DOHH2 (cell line): ENCODE data around the gene PPARA.

Source experiments
- H3F3A ChIP-seq: fragments of 200-600 bp; sonication (generic), shearing (Covaris generic); 2 replicates; pipeline ENCODE4 v1.6.0; 2016; ENCODE audit warnings: antibody characterized with exemption, mild to moderate bottlenecking; ENCODE audit not compliant: control insufficient read depth, insufficient read depth
- H3K27ac ChIP-seq: fragments of 200-600 bp; sonication (generic); 2 replicates; pipeline ENCODE4 v1.5.1; 2014; ENCODE audit warnings: low read depth, mild to moderate bottlenecking, low read length, moderate library complexity
- H3K27me3 ChIP-seq: fragments of 200-600 bp; sonication (generic); 2 replicates; pipeline ENCODE4 v1.6.1; 2014; ENCODE audit warnings: mild to moderate bottlenecking, low read length, mixed read lengths; ENCODE audit not compliant: control insufficient read depth
- H3K36me3 ChIP-seq: fragments of 200-600 bp; sonication (generic); 2 replicates; pipeline ENCODE4 v1.6.1; 2014; ENCODE audit warnings: mild to moderate bottlenecking, low read length, moderate library complexity, mixed read lengths; ENCODE audit not compliant: control insufficient read depth
- H3K4me1 ChIP-seq: fragments of 200-600 bp; sonication (generic); 2 replicates; pipeline ENCODE4 v1.6.1; 2014; ENCODE audit warnings: mild to moderate bottlenecking, low read length, mixed read lengths; ENCODE audit not compliant: control insufficient read depth
- H3K4me2 ChIP-seq: fragments of 200-600 bp; sonication (generic); 2 replicates; pipeline ENCODE4 v1.6.0; 2014; ENCODE audit warnings: mild to moderate bottlenecking, low read length, moderate library complexity
- H3K4me3 ChIP-seq: fragments of 200-600 bp; sonication (generic); 2 replicates; pipeline ENCODE4 v1.5.1; 2014; ENCODE audit warnings: mild to moderate bottlenecking, low read length, mixed read lengths
- H3K79me2 ChIP-seq: fragments of 200-600 bp; sonication (generic); 2 replicates; pipeline ENCODE4 v1.6.1; 2014; ENCODE audit warnings: mild to moderate bottlenecking, low read length, mixed read lengths; ENCODE audit not compliant: control insufficient read depth
- H3K9me2 ChIP-seq: fragments of 200-600 bp; sonication (generic); replicated peaks from 2 replicates; pipeline ENCODE4 v1.6.1; 2014; ENCODE audit warnings: mild to moderate bottlenecking, low read length, mixed read lengths; ENCODE audit not compliant: control insufficient read depth
- H3K9me3 ChIP-seq: fragments of 200-600 bp; sonication (generic); 2 replicates; pipeline ENCODE4 v1.6.1; 2014; ENCODE audit warnings: antibody characterized with exemption, low read length, mixed read lengths; ENCODE audit not compliant: control insufficient read depth, insufficient read depth
- H4K20me1 ChIP-seq: fragments of 200-600 bp; sonication (generic); 2 replicates; pipeline ENCODE4 v1.6.0; 2014; ENCODE audit warnings: low read depth, mild to moderate bottlenecking, antibody characterized with exemption, low read length, moderate library complexity; ENCODE audit not compliant: control insufficient read depth, insufficient read depth
- EZH2phosphoT487 ChIP-seq: fragments of 200-600 bp; sonication (generic); IDR thresholded peaks from 2 replicates; pipeline ENCODE4 v1.6.1; 2017; ENCODE audit warnings: borderline replicate concordance, mild to moderate bottlenecking, antibody characterized with exemption, low read length, moderate library complexity, mixed read lengths
- TF ChIP-seq, protein P1 (sequence below): fragments of 200-600 bp; sonication (generic); IDR thresholded peaks from one replicate; pipeline ENCODE4 v1.5.1; 2014; ENCODE audit warnings: antibody characterized with exemption, mild to moderate bottlenecking, low read depth, low read length; ENCODE audit not compliant: poor library complexity, severe bottlenecking

PPARA gene

GRCh38 chr22:46209262-46209661 lies 58.9 kb downstream of the PPARA start:
- no peaks in the 10 kb centered on the region for H3K4me1 ChIP-seq
- TF ChIP-seq EZH2phosphoT487 = no peak
- TF ChIP-seq, protein P1, sequence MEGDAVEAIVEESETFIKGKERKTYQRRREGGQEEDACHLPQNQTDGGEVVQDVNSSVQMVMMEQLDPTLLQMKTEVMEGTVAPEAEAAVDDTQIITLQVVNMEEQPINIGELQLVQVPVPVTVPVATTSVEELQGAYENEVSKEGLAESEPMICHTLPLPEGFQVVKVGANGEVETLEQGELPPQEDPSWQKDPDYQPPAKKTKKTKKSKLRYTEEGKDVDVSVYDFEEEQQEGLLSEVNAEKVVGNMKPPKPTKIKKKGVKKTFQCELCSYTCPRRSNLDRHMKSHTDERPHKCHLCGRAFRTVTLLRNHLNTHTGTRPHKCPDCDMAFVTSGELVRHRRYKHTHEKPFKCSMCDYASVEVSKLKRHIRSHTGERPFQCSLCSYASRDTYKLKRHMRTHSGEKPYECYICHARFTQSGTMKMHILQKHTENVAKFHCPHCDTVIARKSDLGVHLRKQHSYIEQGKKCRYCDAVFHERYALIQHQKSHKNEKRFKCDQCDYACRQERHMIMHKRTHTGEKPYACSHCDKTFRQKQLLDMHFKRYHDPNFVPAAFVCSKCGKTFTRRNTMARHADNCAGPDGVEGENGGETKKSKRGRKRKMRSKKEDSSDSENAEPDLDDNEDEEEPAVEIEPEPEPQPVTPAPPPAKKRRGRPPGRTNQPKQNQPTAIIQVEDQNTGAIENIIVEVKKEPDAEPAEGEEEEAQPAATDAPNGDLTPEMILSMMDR = no peak

DNA sequence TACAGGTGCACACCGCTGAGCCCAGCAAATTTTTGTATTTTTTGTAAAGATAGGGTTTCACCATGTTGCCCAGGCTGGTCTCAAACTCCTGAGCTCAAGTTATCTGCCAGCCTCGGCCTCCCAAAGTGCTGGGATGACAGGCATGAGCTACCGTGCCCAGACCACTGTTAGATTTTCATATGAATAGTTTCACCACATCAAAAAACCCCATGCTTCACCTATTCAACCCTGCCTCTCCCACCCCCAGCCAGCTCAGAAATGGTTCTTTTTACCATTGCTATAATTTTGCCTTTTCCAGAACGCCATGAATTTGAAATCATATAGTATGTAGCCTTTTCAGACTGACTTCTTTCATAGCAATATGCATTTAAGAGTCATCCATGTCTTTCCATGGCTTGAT lies 61.9 kb downstream of the PPARA start:
- no peak overlapping the region for H3K27ac ChIP-seq
- H3K79me2 ChIP-seq = no peaks in the 10 kb centered on the region
- no peaks in the 10 kb centered on the region for H3K9me2 ChIP-seq
- H4K20me1 ChIP-seq = no peaks in the 10 kb centered on the region
- H3F3A ChIP-seq = no peaks in the 10 kb centered on the region
- no peaks in the 10 kb centered on the region for H3K36me3 ChIP-seq
- H3K9me3 ChIP-seq = no peaks in the 10 kb centered on the region
- TF ChIP-seq, protein P1 = no peak
- TF ChIP-seq EZH2phosphoT487 = no peak
- no peaks in the 10 kb centered on the region for H3K27me3 ChIP-seq
- no peak overlapping the region for H3K4me2 ChIP-seq
- H3K4me3 ChIP-seq = no peak overlapping the region
- no peaks in the 10 kb centered on the region for H3K4me1 ChIP-seq

More at GRCh38 chr22:46209262-46209661, 58.9 kb downstream of the PPARA start:
- no peaks in the 10 kb centered on the region for H3F3A ChIP-seq
- H3K27me3 ChIP-seq = no peaks in the 10 kb centered on the region
- H3K4me3 ChIP-seq = no peak overlapping the region
- H3K4me2 ChIP-seq = no peak overlapping the region
- no peaks in the 10 kb centered on the region for H3K9me2 ChIP-seq
- no peaks in the 10 kb centered on the region for H3K9me3 ChIP-seq
- H3K79me2 ChIP-seq = no peaks in the 10 kb centered on the region
- H3K27ac ChIP-seq = no peak overlapping the region
- H3K36me3 ChIP-seq = no peaks in the 10 kb centered on the region
- H4K20me1 ChIP-seq = no peaks in the 10 kb centered on the region

- H4K20me1 ChIP-seq = no peaks in the 10 kb centered on the region
- no peaks in the 10 kb centered on the region for H3K79me2 ChIP-seq
- H3K9me3 ChIP-seq = no peaks in the 10 kb centered on the region
- no peak overlapping the region for H3K4me3 ChIP-seq
- H3K27me3 ChIP-seq = no peaks in the 10 kb centered on the region
- H3K27ac ChIP-seq = no peak overlapping the region
- H3K9me2 ChIP-seq = no peaks in the 10 kb centered on the region
- no peaks in the 10 kb centered on the region for H3K36me3 ChIP-seq
- no peak for TF ChIP-seq EZH2phosphoT487
- TF ChIP-seq, protein P1 = no peak
- H3K4me2 ChIP-seq = no peak overlapping the region
- H3F3A ChIP-seq = no peaks in the 10 kb centered on the region
- no peaks in the 10 kb centered on the region for H3K4me1 ChIP-seq
Observed at GRCh38 chr22:46213052-46213451, 62.7 kb downstream of the PPARA start.

- Histone ChIP-seq H3K4me1 (no peaks in the 10 kb centered on the region), H3K9me2 (no peaks in the 10 kb centered on the region), H3K36me3 (no peaks in the 10 kb centered on the region), H3K9me3 (no peaks in the 10 kb centered on the region), H3K27ac (no peak overlapping the region), H3K79me2 (no peaks in the 10 kb centered on the region), H3F3A (no peaks in the 10 kb centered on the region), H3K4me3 (no peak overlapping the region), H3K27me3 (no peaks in the 10 kb centered on the region), H3K4me2 (no peak overlapping the region), H4K20me1 (no peaks in the 10 kb centered on the region)
- TF ChIP-seq, protein P1 = no peak
- no peak for TF ChIP-seq EZH2phosphoT487
Observed at GRCh38 chr22:46214149-46214548, 63.8 kb downstream of the PPARA start.
